NCI-H146 treated with DMSO at 0.1 percent for 48 hours (cell line): ENCODE results near the gene CSTA.

Experiments
- DNase-seq: peaks from one replicate; lab custom pipeline; 2025; ENCODE audit not compliant: unreplicated experiment; lab: John Stamatoyannopoulos, UW

Gene CSTA

GRCh38 chr3:122324871-122325323 lies at the start of gene CSTA:
TSS of gene CSTA (plus strand) at chr3:122325248. CDS start at chr3:122325293, 45 bp downstream.
- DNase-seq: no peak

GRCh38 chr3:122281891-122282290 lies 43.2 kb upstream of the CSTA start:
- no peak for DNase-seq

GRCh38 chr3:122283796-122284445 lies 41.1 kb upstream of the CSTA start:
- no peak for DNase-seq

GRCh38 chr3:122284486-122284885 lies 40.6 kb upstream of the CSTA start:
- no peak for DNase-seq

- no peak for DNase-seq
Measured at GRCh38 chr3:122294359-122294758, 30.7 kb upstream of the CSTA start.

- DNase-seq: no peak
Measured at GRCh38 chr3:122295266-122296062, 29.6 kb upstream of the CSTA start.

- no peak for DNase-seq
Measured at GRCh38 chr3:122298239-122298638, 26.8 kb upstream of the CSTA start.

GRCh38 chr3:122299215-122299614 lies 25.8 kb upstream of the CSTA start:
- no peak for DNase-seq

GRCh38 chr3:122299872-122300460 lies 25.1 kb upstream of the CSTA start:
- no peak for DNase-seq

GRCh38 chr3:122301063-122301462 lies 24.0 kb upstream of the CSTA start:
- DNase-seq: no peak

GRCh38 chr3:122305818-122306621 lies 19.0 kb upstream of the CSTA start:
- no peak for DNase-seq

GRCh38 chr3:122306622-122306953 lies 18.5 kb upstream of the CSTA start:
- DNase-seq: no peak

- no peak for DNase-seq
Measured at GRCh38 chr3:122307094-122307687, 17.9 kb upstream of the CSTA start.

- no peak for DNase-seq
Measured at GRCh38 chr3:122307976-122308375, 17.1 kb upstream of the CSTA start.

GRCh38 chr3:122310361-122310760 lies 14.7 kb upstream of the CSTA start:
- no peak for DNase-seq

GRCh38 chr3:122312826-122313225 lies 12.2 kb upstream of the CSTA start:
- DNase-seq: no peak

GRCh38 chr3:122313281-122313680 lies 11.8 kb upstream of the CSTA start:
- no peak for DNase-seq

GRCh38 chr3:122314228-122314876 lies 10.7 kb upstream of the CSTA start:
- no peak for DNase-seq

- no peak for DNase-seq
Measured at GRCh38 chr3:122315619-122316018, 9.4 kb upstream of the CSTA start.

- no peak for DNase-seq
Measured at GRCh38 chr3:122316368-122316767, 8.7 kb upstream of the CSTA start.
